Endothelial cell of umbilical vein (primary cell): Measurements from ENCODE around the gene SLC9A1.

Experiments
- EZH2 ChIP-seq: IDR thresholded peaks from 2 replicates; pipeline ENCODE4 v1.6.1; 2012; ENCODE audit warnings: borderline replicate concordance, low read depth, mild to moderate bottlenecking, moderate library complexity, low read length, inconsistent platforms; ENCODE audit not compliant: severe bottlenecking
- JUN ChIP-seq: IDR thresholded peaks from 2 replicates; pipeline ENCODE4 v1.6.1; 2011; ENCODE audit warnings: borderline replicate concordance, low read depth; ENCODE audit not compliant: insufficient read length, insufficient read depth
- POLR2A ChIP-seq: IDR thresholded peaks from 2 replicates; pipeline ENCODE4 v1.6.1; 2012; ENCODE audit warnings: low read depth, mild to moderate bottlenecking, control low read depth, low read length
- POLR2AphosphoS5 ChIP-seq: IDR thresholded peaks from 2 replicates; pipeline ENCODE4 v1.6.1; 2012; ENCODE audit warnings: low read depth, mild to moderate bottlenecking, control low read depth, low read length, moderate library complexity; ENCODE audit not compliant: insufficient read depth
- TF ChIP-seq, protein P1 (sequence below), 2 donors: IDR thresholded peaks; 1 replicate in 1 of 2; 2 replicates in 1 of 2; pipeline ENCODE4 v1.5.1; 2011; ENCODE audit warnings: low read length in 2 of 2, mild to moderate bottlenecking in 2 of 2, moderate library complexity in 2 of 2, control low read depth in 1 of 2, inconsistent platforms in 1 of 2, low read depth in 1 of 2; ENCODE audit not compliant: insufficient read depth in 1 of 2; ENCODE audit errors: extremely low read depth in 1 of 2

DNA sequence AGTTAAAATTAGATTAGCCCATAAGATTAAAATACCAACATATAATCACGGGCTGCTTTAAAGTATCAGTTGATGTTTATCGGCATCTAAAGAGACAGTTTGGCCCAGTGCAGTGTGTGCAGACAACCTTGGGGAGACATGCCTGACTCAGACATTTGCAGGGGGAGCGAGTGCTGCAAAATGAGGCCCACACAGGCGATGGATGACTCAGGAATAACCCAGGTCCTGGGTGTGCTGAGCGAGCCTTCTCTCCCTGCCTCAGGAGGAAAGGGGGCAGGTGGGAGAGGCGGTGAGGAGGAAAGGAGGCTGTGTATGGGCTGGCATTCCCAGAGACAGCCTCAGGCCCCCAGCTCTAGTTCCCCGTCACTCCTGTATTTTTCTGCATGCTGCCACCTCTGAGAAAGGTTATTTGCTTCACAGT, 9.0 kb downstream of the SLC9A1 start:
- TF ChIP-seq, protein P1, sequence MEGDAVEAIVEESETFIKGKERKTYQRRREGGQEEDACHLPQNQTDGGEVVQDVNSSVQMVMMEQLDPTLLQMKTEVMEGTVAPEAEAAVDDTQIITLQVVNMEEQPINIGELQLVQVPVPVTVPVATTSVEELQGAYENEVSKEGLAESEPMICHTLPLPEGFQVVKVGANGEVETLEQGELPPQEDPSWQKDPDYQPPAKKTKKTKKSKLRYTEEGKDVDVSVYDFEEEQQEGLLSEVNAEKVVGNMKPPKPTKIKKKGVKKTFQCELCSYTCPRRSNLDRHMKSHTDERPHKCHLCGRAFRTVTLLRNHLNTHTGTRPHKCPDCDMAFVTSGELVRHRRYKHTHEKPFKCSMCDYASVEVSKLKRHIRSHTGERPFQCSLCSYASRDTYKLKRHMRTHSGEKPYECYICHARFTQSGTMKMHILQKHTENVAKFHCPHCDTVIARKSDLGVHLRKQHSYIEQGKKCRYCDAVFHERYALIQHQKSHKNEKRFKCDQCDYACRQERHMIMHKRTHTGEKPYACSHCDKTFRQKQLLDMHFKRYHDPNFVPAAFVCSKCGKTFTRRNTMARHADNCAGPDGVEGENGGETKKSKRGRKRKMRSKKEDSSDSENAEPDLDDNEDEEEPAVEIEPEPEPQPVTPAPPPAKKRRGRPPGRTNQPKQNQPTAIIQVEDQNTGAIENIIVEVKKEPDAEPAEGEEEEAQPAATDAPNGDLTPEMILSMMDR (IDR thresholded peaks at IDR 0.05; ENCODE audit: extremely low read depth in 1 of 2, insufficient read depth in 1 of 2, low read depth in 1 of 2, low read length in 2 of 2) = no peak
- TF ChIP-seq EZH2 = no peak
- TF ChIP-seq POLR2A = no peak
- TF ChIP-seq JUN = no peak
- no peak for TF ChIP-seq POLR2AphosphoS5
